Cardiac septum (tissue), 1 donor: ENCODE measurements around the gene RGS5. TPM values are rescaled to one million over a fixed set of nuclear protein-coding genes. Genes with fewer than 3 reads are reported as not detected.

Experiments used
- DNase-seq: peaks from one replicate; pipeline ENCODE4 v3.0.0-alpha.2; 2020; ENCODE audit warnings: low spot score
- intact Hi-C: fragments of 100-400 bp; cut with DNase I; formaldehyde crosslinking; loops from one replicate; pipeline ENCODE4 v1.14.0; 2022
- total RNA-seq: library from RNA; stranded (reverse); fragmentation: NEBNext Ultra II Directional; extraction: Animal tissue kit (Norgen Biotek cat#: 25700); gene quantifications from one replicate; pipeline ENCODE4 v1.2.1, GENCODE V29; 2021
- donor health status: DM: no; HTN: no; CAD: no.

Gene RGS5
- total RNA-seq, 1 donor from 2014 or later, result 223 TPM

GRCh38 chr1:163095213-163095612 lies 107.5 kb downstream of the RGS5 start:
- no peak for DNase-seq
- intact Hi-C loops, result no loop called here

- no peak for DNase-seq
- intact Hi-C loops, result no loop called here
Observed at GRCh38 chr1:163094589-163094988, 108.1 kb downstream of the RGS5 start.

- no peak for DNase-seq
- intact Hi-C loops, result no loop called here
Observed at GRCh38 chr1:163094182-163094581, 108.5 kb downstream of the RGS5 start.

GRCh38 chr1:163093579-163093978 lies 109.1 kb downstream of the RGS5 start:
- DNase-seq, result no peak
- intact Hi-C loops, result no loop called here

GRCh38 chr1:163093169-163093568 lies 109.5 kb downstream of the RGS5 start:
- DNase-seq, result no peak
- intact Hi-C loops, result no loop called here

Other genes with a start within 250 kb of the RGS5 start
- gene RGS4, start 133.6 kb downstream of the RGS5 start, total RNA-seq, result 10.7 TPM
- gene NUF2, start 119.0 kb upstream of the RGS5 start, total RNA-seq, result 0.24 TPM